Measurements from ENCODE around the gene LRBA. TPM values are rescaled to one million over a fixed set of nuclear protein-coding genes. Genes with fewer than 3 reads are reported as not detected.

The LRBA gene
- total and polyA plus RNA-seq, 4 donors, result 8.2 to 69.8 (median 32.8) TPM

DNA sequence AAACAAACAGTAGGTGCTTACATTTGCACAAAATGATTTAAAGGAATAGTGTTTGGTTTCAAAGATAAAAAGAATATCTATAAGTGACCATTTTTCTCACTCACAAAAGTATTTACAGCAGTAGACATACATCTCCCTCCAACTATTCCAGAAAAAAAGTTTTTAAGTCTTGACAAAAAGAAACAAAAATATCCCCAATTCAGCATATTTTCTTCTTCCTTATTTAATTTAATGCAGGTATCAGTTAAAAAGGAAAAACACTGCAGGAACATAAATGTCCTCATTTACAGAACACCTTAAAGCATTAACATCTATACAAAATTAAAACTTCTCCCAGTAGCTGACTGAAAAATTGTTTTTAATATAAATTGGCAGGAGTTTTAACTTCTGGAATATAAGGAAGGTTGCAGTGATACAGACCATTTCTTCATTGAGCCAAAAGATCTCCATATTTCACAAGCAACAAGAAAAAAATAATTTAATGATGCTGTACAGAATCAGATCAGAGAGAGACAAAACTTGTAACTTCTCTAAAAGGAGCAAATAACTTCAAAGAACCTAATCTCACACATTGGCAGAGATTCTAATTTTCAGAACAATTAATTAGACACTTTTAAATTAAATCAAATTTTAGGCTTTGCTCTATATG, 428.8 kb downstream of the LRBA start:
- DNase-seq (ENCODE audit: low spot score), result no peak
- no peak overlapping the region for H3K27ac ChIP-seq (ENCODE audit: low read depth in 1 of 2, low read length in 2 of 2)
- peaks cover 0 to 4% (median 1%) of the 10 kb centered on the region in 4 donors for H3K36me3 ChIP-seq (ENCODE audit: control insufficient read depth in 4 of 4, insufficient read depth in 3 of 4, low read depth in 1 of 4, low read length in 3 of 4)
- no peaks in the 10 kb centered on the region for H3K9me3 ChIP-seq (ENCODE audit: control insufficient read depth in 4 of 4, low read length in 3 of 4)
- H3K9ac ChIP-seq (ENCODE audit: low read depth in 1 of 2, low read length in 2 of 2), result no peak overlapping the region
- H3K27me3 ChIP-seq (ENCODE audit: control insufficient read depth in 4 of 4, insufficient read depth in 4 of 4, low read length in 3 of 4), result no peaks in the 10 kb centered on the region
- peaks cover 0 to 14% (median 4%) of the 10 kb centered on the region in 4 donors for H3K4me1 ChIP-seq (ENCODE audit: control insufficient read depth in 4 of 4, insufficient read depth in 4 of 4, low read length in 3 of 4)
- TF ChIP-seq, protein P1, sequence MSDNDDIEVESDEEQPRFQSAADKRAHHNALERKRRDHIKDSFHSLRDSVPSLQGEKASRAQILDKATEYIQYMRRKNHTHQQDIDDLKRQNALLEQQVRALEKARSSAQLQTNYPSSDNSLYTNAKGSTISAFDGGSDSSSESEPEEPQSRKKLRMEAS (IDR thresholded peaks at IDR 0.05), result no peak
- TF ChIP-seq JUND (IDR thresholded peaks at IDR 0.05) (no peak), HNF4G (IDR thresholded peaks at IDR 0.05) (no peak), NR2F2 (IDR thresholded peaks at IDR 0.05) (no peak), FOXA2 (IDR thresholded peaks at IDR 0.05) (no peak), EGR1 (IDR thresholded peaks at IDR 0.05; ENCODE audit: low read depth in 2 of 2) (no peak), TAF1 (conservative IDR thresholded peaks at IDR 0.05) (no peak), ATF3 (IDR thresholded peaks at IDR 0.05) (no peak), HNF4A (conservative IDR thresholded peaks at IDR 0.05) (no peak), RAD21 (IDR thresholded peaks at IDR 0.05) (no peak)
- TF ChIP-seq, protein P2, sequence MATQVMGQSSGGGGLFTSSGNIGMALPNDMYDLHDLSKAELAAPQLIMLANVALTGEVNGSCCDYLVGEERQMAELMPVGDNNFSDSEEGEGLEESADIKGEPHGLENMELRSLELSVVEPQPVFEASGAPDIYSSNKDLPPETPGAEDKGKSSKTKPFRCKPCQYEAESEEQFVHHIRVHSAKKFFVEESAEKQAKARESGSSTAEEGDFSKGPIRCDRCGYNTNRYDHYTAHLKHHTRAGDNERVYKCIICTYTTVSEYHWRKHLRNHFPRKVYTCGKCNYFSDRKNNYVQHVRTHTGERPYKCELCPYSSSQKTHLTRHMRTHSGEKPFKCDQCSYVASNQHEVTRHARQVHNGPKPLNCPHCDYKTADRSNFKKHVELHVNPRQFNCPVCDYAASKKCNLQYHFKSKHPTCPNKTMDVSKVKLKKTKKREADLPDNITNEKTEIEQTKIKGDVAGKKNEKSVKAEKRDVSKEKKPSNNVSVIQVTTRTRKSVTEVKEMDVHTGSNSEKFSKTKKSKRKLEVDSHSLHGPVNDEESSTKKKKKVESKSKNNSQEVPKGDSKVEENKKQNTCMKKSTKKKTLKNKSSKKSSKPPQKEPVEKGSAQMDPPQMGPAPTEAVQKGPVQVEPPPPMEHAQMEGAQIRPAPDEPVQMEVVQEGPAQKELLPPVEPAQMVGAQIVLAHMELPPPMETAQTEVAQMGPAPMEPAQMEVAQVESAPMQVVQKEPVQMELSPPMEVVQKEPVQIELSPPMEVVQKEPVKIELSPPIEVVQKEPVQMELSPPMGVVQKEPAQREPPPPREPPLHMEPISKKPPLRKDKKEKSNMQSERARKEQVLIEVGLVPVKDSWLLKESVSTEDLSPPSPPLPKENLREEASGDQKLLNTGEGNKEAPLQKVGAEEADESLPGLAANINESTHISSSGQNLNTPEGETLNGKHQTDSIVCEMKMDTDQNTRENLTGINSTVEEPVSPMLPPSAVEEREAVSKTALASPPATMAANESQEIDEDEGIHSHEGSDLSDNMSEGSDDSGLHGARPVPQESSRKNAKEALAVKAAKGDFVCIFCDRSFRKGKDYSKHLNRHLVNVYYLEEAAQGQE (IDR thresholded peaks at IDR 0.05), result no peak
- H3K4me3 ChIP-seq (ENCODE audit: low read depth in 1 of 3, low read length in 3 of 3), result no peak overlapping the region

- Histone ChIP-seq H3K36me3 (ENCODE audit: control insufficient read depth in 4 of 4, insufficient read depth in 3 of 4, low read depth in 1 of 4, low read length in 3 of 4) (peaks cover 0 to 4% (median 1%) of the 10 kb centered on the region in 4 donors), H3K4me1 (ENCODE audit: control insufficient read depth in 4 of 4, insufficient read depth in 4 of 4, low read length in 3 of 4) (peaks cover 0 to 14% (median 4%) of the 10 kb centered on the region in 4 donors), H3K9me3 (ENCODE audit: control insufficient read depth in 4 of 4, low read length in 3 of 4) (no peaks in the 10 kb centered on the region), H3K4me3 (ENCODE audit: low read depth in 1 of 3, low read length in 3 of 3) (no peak overlapping the region), H3K27ac (ENCODE audit: low read depth in 1 of 2, low read length in 2 of 2) (no peak overlapping the region), H3K9ac (ENCODE audit: low read depth in 1 of 2, low read length in 2 of 2) (peak overlapping the region in 1 of 2 donors; percentile 36), H3K27me3 (ENCODE audit: control insufficient read depth in 4 of 4, insufficient read depth in 4 of 4, low read length in 3 of 4) (no peaks in the 10 kb centered on the region)
- DNase-seq (ENCODE audit: low spot score), result no peak
- WGBS, result 93% methylated on average over 1 of the region's 1 CpG
- TF ChIP-seq HNF4G (IDR thresholded peaks at IDR 0.05) (no peak), YY1 (IDR thresholded peaks at IDR 0.05) (no peak), ATF3 (IDR thresholded peaks at IDR 0.05) (no peak), RXRA (IDR thresholded peaks at IDR 0.05) (no peak), NR2F2 (IDR thresholded peaks at IDR 0.05) (no peak), SP1 (IDR thresholded peaks at IDR 0.05) (no peak), HNF4A (conservative IDR thresholded peaks at IDR 0.05) (no peak), RAD21 (IDR thresholded peaks at IDR 0.05) (no peak), JUND (IDR thresholded peaks at IDR 0.05) (no peak), ZBTB33 (IDR thresholded peaks at IDR 0.05) (no peak), EGR1 (IDR thresholded peaks at IDR 0.05; ENCODE audit: low read depth in 2 of 2) (no peak), TAF1 (conservative IDR thresholded peaks at IDR 0.05) (no peak), FOXA1 (IDR thresholded peaks at IDR 0.05) (no peak), GABPA (IDR thresholded peaks at IDR 0.05 in 1 of 2, conservative IDR thresholded peaks at IDR 0.05 in 1 of 2) (no peak), FOXA2 (IDR thresholded peaks at IDR 0.05) (no peak)
- TF ChIP-seq, protein P3, sequence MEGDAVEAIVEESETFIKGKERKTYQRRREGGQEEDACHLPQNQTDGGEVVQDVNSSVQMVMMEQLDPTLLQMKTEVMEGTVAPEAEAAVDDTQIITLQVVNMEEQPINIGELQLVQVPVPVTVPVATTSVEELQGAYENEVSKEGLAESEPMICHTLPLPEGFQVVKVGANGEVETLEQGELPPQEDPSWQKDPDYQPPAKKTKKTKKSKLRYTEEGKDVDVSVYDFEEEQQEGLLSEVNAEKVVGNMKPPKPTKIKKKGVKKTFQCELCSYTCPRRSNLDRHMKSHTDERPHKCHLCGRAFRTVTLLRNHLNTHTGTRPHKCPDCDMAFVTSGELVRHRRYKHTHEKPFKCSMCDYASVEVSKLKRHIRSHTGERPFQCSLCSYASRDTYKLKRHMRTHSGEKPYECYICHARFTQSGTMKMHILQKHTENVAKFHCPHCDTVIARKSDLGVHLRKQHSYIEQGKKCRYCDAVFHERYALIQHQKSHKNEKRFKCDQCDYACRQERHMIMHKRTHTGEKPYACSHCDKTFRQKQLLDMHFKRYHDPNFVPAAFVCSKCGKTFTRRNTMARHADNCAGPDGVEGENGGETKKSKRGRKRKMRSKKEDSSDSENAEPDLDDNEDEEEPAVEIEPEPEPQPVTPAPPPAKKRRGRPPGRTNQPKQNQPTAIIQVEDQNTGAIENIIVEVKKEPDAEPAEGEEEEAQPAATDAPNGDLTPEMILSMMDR (IDR thresholded peaks at IDR 0.05; ENCODE audit: low read depth, low read length, missing input control), result no peak
- TF ChIP-seq, protein P2 (IDR thresholded peaks at IDR 0.05), result no peak
- TF ChIP-seq, protein P1 (IDR thresholded peaks at IDR 0.05), result no peak
Observed at GRCh38 chr4:150585611-150586010, 429.5 kb downstream of the LRBA start.

Data from liver (tissue), 9 donors.